HepG2 (cell line): Measurements from ENCODE around the gene CNOT10. TPM values are rescaled to one million over a fixed set of nuclear protein-coding genes. Genes with fewer than 3 reads are reported as not detected.

Experiments
- ATF2 ChIP-seq: sonication (generic); formaldehyde crosslinking; IDR thresholded peaks from 2 replicates; pipeline ENCODE4 v1.4.0; 2020; ENCODE audit warnings: missing genetic modification reagents
- DZIP1 ChIP-seq: sonication (generic); formaldehyde crosslinking; IDR thresholded peaks from 2 replicates; pipeline ENCODE4 v1.5.0; 2020; ENCODE audit warnings: mild to moderate bottlenecking, missing genetic modification reagents
- EED ChIP-seq: sonication (generic); formaldehyde crosslinking; IDR thresholded peaks from 2 replicates; pipeline ENCODE4 v1.5.0; 2020; ENCODE audit warnings: mild to moderate bottlenecking, missing genetic modification reagents
- EP300 ChIP-seq, 3 experiments: sonication (generic) in 1 of 3; formaldehyde crosslinking in 1 of 3; IDR thresholded peaks; 2 replicates each; pipeline versions ENCODE4 v1.5.1 to v1.6.1; 2011 to 2020; ENCODE audit warnings: low read depth in 2 of 3, low read length in 2 of 3, borderline replicate concordance in 1 of 3, improper control_type of control experiment in 1 of 3, mild to moderate bottlenecking in 1 of 3, missing genetic modification reagents in 1 of 3, moderate library complexity in 1 of 3
- FOSL2 ChIP-seq: sonication (generic); formaldehyde crosslinking; IDR thresholded peaks from 2 replicates; pipeline ENCODE4 v1.4.0; 2020; ENCODE audit warnings: missing genetic modification reagents
- GATAD1 ChIP-seq: IDR thresholded peaks from 2 replicates; pipeline ENCODE4 v1.6.1; 2016; ENCODE audit warnings: missing genetic modification reagents, missing compliant biosample characterization
- GLI4 ChIP-seq: sonication (generic); formaldehyde crosslinking; IDR thresholded peaks from 2 replicates; pipeline ENCODE4 v1.5.1; 2020; ENCODE audit warnings: missing genetic modification reagents, mild to moderate bottlenecking, moderate library complexity, borderline replicate concordance
- HDAC2 ChIP-seq: sonication (generic); formaldehyde crosslinking; IDR thresholded peaks from 2 replicates; pipeline ENCODE4 v1.4.0; 2020; ENCODE audit warnings: missing genetic modification reagents
- KMT2A ChIP-seq: sonication (generic); formaldehyde crosslinking; IDR thresholded peaks from 2 replicates; pipeline ENCODE4 v1.4.0; 2020; ENCODE audit warnings: missing genetic modification reagents
- MXD4 ChIP-seq: IDR thresholded peaks from 2 replicates; pipeline ENCODE4 v1.6.1; 2016; ENCODE audit warnings: mild to moderate bottlenecking, missing biosample characterization, missing genetic modification reagents
- NFKBIZ ChIP-seq: IDR thresholded peaks from 2 replicates; pipeline ENCODE4 v1.6.1; 2018; ENCODE audit warnings: missing genetic modification reagents, missing compliant biosample characterization
- PHB2 ChIP-seq: fragments of 450-650 bp; IDR thresholded peaks from 2 replicates; pipeline ENCODE4 v1.6.1; 2018; ENCODE audit not compliant: partially characterized antibody
- PLRG1 ChIP-seq: fragments of 450-650 bp; conservative IDR thresholded peaks from 2 replicates; pipeline ENCODE4 v1.6.1; 2016
- POLR2AphosphoS2 ChIP-seq: IDR thresholded peaks from 2 replicates; pipeline ENCODE4 v1.6.1; 2011; ENCODE audit warnings: low read depth, low read length, improper control_type of control experiment
- REPIN1 ChIP-seq: sonication (generic); formaldehyde crosslinking; IDR thresholded peaks from 2 replicates; pipeline ENCODE4 v1.8.0; 2022; ENCODE audit warnings: missing genetic modification reagents, low read depth, mild to moderate bottlenecking, borderline replicate concordance
- SRSF4 ChIP-seq: fragments of 200-400 bp; formaldehyde crosslinking; IDR thresholded peaks from one replicate; pipeline ENCODE4 v1.6.1; 2018; ENCODE audit warnings: mild to moderate bottlenecking, low read depth, low read length, moderate library complexity; ENCODE audit not compliant: poor library complexity, severe bottlenecking
- TBX3 ChIP-seq: fragments of 450-650 bp; IDR thresholded peaks from 2 replicates; pipeline ENCODE4 v1.6.1; 2017; ENCODE audit warnings: antibody characterized with exemption, mild to moderate bottlenecking, inconsistent platforms, borderline replicate concordance
- TCF7L2 ChIP-seq: IDR thresholded peaks from 2 replicates; pipeline ENCODE4 v1.6.1; 2011; ENCODE audit warnings: mild to moderate bottlenecking, low read depth, low read length, moderate library complexity
- TRIM22 ChIP-seq: fragments of 450-650 bp; IDR thresholded peaks from 2 replicates; pipeline ENCODE4 v1.6.1; 2017
- ZNF143 ChIP-seq: sonication (generic); formaldehyde crosslinking; IDR thresholded peaks from 2 replicates; pipeline ENCODE4 v1.4.0; 2020; ENCODE audit warnings: missing genetic modification reagents
- ZNF713 ChIP-seq: sonication (generic); formaldehyde crosslinking; IDR thresholded peaks from 2 replicates; pipeline ENCODE4 v1.4.0; 2020; ENCODE audit warnings: mild to moderate bottlenecking, missing genetic modification reagents
- ZNF780A ChIP-seq: sonication (generic); formaldehyde crosslinking; IDR thresholded peaks from 2 replicates; pipeline ENCODE4 v1.8.0; 2022; ENCODE audit warnings: mild to moderate bottlenecking, missing genetic modification reagents, moderate library complexity
- ZNF839 ChIP-seq: sonication (generic); formaldehyde crosslinking; IDR thresholded peaks from 2 replicates; pipeline ENCODE4 v1.4.0; 2020; ENCODE audit warnings: missing genetic modification reagents, mild to moderate bottlenecking, borderline replicate concordance
- ZSCAN25 ChIP-seq: sonication (generic); formaldehyde crosslinking; IDR thresholded peaks from 2 replicates; pipeline ENCODE4 v1.8.0; 2022; ENCODE audit warnings: mild to moderate bottlenecking, missing genetic modification reagents
- polyA plus RNA-seq, 8 experiments: library from polyadenylated mRNA; depleted of rRNA in 3 of 8; stranded (reverse) in 7 of 8; unstranded in 1 of 8; fragments of >200 nt; fragmentation: Illumina TruSeq in 4 of 8; extraction: Trizol in 4 of 8; gene quantifications; 2 replicates each; pipeline versions ENCODE4 v1.2.1 to v1.2.3, GENCODE V29; 2011 to 2016; ENCODE audit warnings: low read depth in 4 of 8, missing spikeins in 1 of 8, mixed read lengths in 1 of 8; ENCODE audit not compliant: insufficient read depth in 1 of 8
- total RNA-seq, 5 experiments: library from RNA; depleted of rRNA; stranded (reverse); fragments of >200 nt; fragmentation: Illumina TruSeq; extraction: Trizol; gene quantifications; 2 replicates each; pipeline ENCODE4 v1.2.3, GENCODE V29; 2016; ENCODE audit warnings: low read depth in 1 of 5

Gene CNOT10
- total and polyA plus RNA-seq, 2 of the 13 experiments (the other 11 are each of a cell fraction or from before 2014, with no cell fraction given): 21.2 to 34.1 TPM

- TF ChIP-seq GATAD1 (CRISPR knock-in tag) (no peak), MXD4 (CRISPR knock-in tag) (no peak), PHB2 (no peak), POLR2AphosphoS2 (no peak), FOSL2 (CRISPR knock-in tag) (peak; percentile 46), REPIN1 (CRISPR knock-in tag) (no peak), TRIM22 (no peak), SRSF4 (no peak), ATF2 (no peak), EP300 (IDR thresholded peaks at IDR 0.05; ENCODE audit: low read depth in 2 of 2, low read length in 2 of 2) (no peak), EP300 (CRISPR knock-in tag; IDR thresholded peaks at IDR 0.05; ENCODE audit: borderline replicate concordance) (peak; percentile 39; the same call in 1 of the 2 replicates), ZNF839 (no peak), GLI4 (CRISPR knock-in tag) (no peak), NFKBIZ (CRISPR knock-in tag) (no peak), ZNF780A (CRISPR knock-in tag) (no peak), EED (no peak), PLRG1 (no peak), ZSCAN25 (no peak), ZNF143 (no peak), DZIP1 (CRISPR knock-in tag) (no peak), HDAC2 (CRISPR knock-in tag) (peak; percentile 61; the same call in 1 of the 2 replicates), ZNF713 (CRISPR knock-in tag) (no peak), TCF7L2 (no peak), TBX3 (no peak), KMT2A (CRISPR knock-in tag) (peak; percentile 63; the same call in 1 of the 2 replicates)
Measured at GRCh38 chr3:32813180-32813579, 128.2 kb downstream of the CNOT10 start (continued).
